OCI-LY7 (cell line): ENCODE data around the gene HS3ST2.

ENCODE experiments used
- EZH2phosphoT487 ChIP-seq: fragments of 200-600 bp; sonication (generic); IDR thresholded peaks from 2 replicates; pipeline ENCODE4 v1.6.1; 2018; ENCODE audit warnings: low read depth, borderline replicate concordance, mild to moderate bottlenecking, mixed run types, antibody characterized with exemption, low read length, moderate library complexity, mixed read lengths
- TF ChIP-seq, protein P1 (sequence below): fragments of 200-600 bp; sonication (generic); conservative IDR thresholded peaks from 2 replicates; pipeline ENCODE4 v1.5.1; 2014; ENCODE audit warnings: mild to moderate bottlenecking, antibody characterized with exemption, low read length, moderate library complexity, mixed read lengths

DNA sequence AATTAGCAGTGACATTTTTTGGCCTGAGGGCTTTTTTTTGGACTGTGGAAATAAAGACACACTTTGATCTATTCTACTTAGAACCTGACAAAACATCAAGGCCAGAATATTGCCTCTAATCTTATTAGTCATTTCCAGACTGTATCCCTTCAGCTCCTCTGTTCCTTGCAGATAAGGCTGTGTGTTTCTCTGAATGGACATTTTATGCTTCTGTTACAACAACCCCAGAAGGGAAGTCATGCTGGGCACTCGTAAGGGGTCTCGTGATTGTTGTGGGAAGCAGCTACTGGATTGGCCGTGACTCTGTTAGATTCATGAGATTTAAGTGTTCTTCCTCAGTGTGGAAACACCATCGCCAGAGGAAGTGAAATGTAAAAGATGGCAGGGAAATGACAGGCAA is 31.6 kb upstream of the HS3ST2 start:
- TF ChIP-seq, protein P1, sequence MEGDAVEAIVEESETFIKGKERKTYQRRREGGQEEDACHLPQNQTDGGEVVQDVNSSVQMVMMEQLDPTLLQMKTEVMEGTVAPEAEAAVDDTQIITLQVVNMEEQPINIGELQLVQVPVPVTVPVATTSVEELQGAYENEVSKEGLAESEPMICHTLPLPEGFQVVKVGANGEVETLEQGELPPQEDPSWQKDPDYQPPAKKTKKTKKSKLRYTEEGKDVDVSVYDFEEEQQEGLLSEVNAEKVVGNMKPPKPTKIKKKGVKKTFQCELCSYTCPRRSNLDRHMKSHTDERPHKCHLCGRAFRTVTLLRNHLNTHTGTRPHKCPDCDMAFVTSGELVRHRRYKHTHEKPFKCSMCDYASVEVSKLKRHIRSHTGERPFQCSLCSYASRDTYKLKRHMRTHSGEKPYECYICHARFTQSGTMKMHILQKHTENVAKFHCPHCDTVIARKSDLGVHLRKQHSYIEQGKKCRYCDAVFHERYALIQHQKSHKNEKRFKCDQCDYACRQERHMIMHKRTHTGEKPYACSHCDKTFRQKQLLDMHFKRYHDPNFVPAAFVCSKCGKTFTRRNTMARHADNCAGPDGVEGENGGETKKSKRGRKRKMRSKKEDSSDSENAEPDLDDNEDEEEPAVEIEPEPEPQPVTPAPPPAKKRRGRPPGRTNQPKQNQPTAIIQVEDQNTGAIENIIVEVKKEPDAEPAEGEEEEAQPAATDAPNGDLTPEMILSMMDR = no peak
- TF ChIP-seq EZH2phosphoT487 = no peak
